HG02759 (cell line): ENCODE results near the gene TMEM117.
"Not testable (repeated sequence)": the region's sequence is repeated elsewhere in the genome, so short reads cannot be mapped to it uniquely, and the experiment has no call there.

ENCODE experiments used
- ATAC-seq: cut with Tn5 transposase; IDR thresholded peaks from one replicate; pipeline ENCODE4 v1.9.1; 2021; ENCODE audit warnings: mild to moderate bottlenecking, moderate library complexity; ENCODE audit not compliant: unreplicated experiment

The TMEM117 gene

GRCh38 chr12:44362947-44363346, 527.1 kb downstream of the TMEM117 start:
- ATAC-seq = no peak

GRCh38 chr12:44367136-44367535, 531.3 kb downstream of the TMEM117 start:
- ATAC-seq = no peak

- ATAC-seq = no peak
Measured at GRCh38 chr12:44367916-44368315, 532.0 kb downstream of the TMEM117 start.

- ATAC-seq = no peak
Measured at GRCh38 chr12:44369998-44370397, 534.1 kb downstream of the TMEM117 start.

GRCh38 chr12:44370982-44371381, 535.1 kb downstream of the TMEM117 start:
- ATAC-seq = no peak

- no peak for ATAC-seq
Measured at GRCh38 chr12:44372259-44372658, 536.4 kb downstream of the TMEM117 start.

- no peak for ATAC-seq
Measured at GRCh38 chr12:44375694-44376093, 539.8 kb downstream of the TMEM117 start.

GRCh38 chr12:44377443-44378187, 541.7 kb downstream of the TMEM117 start:
- no peak for ATAC-seq

GRCh38 chr12:44379113-44379512, 543.2 kb downstream of the TMEM117 start:
- not testable (repeated sequence) for ATAC-seq

GRCh38 chr12:44379831-44380230, 544.0 kb downstream of the TMEM117 start:
- no peak for ATAC-seq

GRCh38 chr12:44380861-44381260, 545.0 kb downstream of the TMEM117 start:
- ATAC-seq = no peak

- ATAC-seq = no peak
Measured at GRCh38 chr12:44381341-44381740, 545.5 kb downstream of the TMEM117 start.

- no peak for ATAC-seq
Measured at GRCh38 chr12:44384136-44384535, 548.3 kb downstream of the TMEM117 start.

- ATAC-seq = no peak
Measured at GRCh38 chr12:44385964-44386363, 550.1 kb downstream of the TMEM117 start.

- ATAC-seq = no peak
Measured at GRCh38 chr12:44387581-44387980, 551.7 kb downstream of the TMEM117 start.

GRCh38 chr12:44389038-44389437, 553.2 kb downstream of the TMEM117 start:
- ATAC-seq = no peak

GRCh38 chr12:44389896-44390295, 554.0 kb downstream of the TMEM117 start:
- no peak for ATAC-seq

GRCh38 chr12:44397631-44398030, 561.8 kb downstream of the TMEM117 start:
- ATAC-seq = no peak

- no peak for ATAC-seq
Measured at GRCh38 chr12:44403185-44403584, 567.3 kb downstream of the TMEM117 start.

- ATAC-seq = no peak
Measured at GRCh38 chr12:44405297-44405696, 569.4 kb downstream of the TMEM117 start.

- no peak for ATAC-seq
Measured at GRCh38 chr12:44422559-44422958, 586.7 kb downstream of the TMEM117 start.

GRCh38 chr12:44428825-44429224, 592.9 kb downstream of the TMEM117 start:
- ATAC-seq = no peak
